ENCODE data around the gene RUVBL1.
A peak's percentile ranks its signal among the peaks of the same experiment; 100 is the strongest.

Gene RUVBL1

DNA sequence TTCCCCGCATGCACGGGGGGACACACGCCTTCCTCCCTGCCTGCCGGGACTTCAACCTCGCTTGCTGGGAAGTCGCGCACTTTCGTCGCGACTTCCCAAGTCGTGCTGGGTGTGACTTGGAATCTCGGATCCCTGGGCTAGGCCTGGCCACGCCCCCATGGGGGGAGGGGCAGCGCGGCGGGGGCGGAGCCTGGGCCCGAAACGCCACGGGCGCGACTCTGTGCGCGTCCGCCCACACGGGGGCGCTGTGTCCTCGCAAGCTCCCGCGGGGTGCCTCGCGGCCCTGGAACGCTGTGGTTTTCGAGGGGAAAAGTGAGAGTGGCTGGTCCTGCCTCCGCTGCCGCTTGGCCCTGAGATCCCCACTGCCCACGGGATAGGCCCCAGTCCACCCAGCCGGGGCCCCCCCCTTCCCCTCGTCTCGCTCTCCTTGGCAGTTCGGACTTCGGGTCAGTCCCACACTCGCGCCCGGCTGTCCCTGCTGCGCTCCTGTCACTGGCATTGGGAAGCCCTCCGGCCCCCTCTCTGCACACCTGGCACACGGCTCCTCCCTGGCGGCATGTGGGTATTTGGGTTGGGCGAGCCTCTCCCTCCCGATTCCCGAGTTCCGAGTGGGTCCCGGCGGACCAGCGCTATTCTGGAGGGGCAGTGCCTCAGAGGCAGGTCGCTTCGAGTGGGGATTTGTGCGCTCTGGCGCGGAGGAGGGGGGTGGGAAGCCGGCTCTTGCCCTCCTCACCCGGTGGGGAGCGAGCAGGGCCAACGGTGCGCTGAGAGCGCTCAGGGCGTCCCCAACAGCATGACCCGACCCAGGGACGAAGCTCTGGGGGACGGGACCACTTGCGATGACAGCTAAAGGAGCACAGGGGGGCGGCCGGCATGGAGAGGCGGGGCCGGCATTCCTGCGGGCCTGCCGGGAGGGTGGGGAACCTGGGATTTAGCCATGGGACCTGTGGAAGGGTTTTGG, 47.8 kb downstream of the RUVBL1 start:
- Histone ChIP-seq H3K27me3 (ENCODE audit: control insufficient read depth, insufficient read depth, low read length) (no peaks in the 10 kb centered on the region), H2AFZ (peak overlapping the region; percentile 82), H3K9ac (no peak overlapping the region), H3K9me3 (ENCODE audit: control insufficient read depth, low read length) (no peaks in the 10 kb centered on the region), H3K27ac (peak overlapping the region; percentile 13), H3K4me2 (ENCODE audit: low read length) (peak overlapping the region; percentile 64), H3K4me3 (ENCODE audit: low read depth, low read length) (peak overlapping the region; percentile 32), H3K36me3 (ENCODE audit: control insufficient read depth, insufficient read depth, low read length) (no peaks in the 10 kb centered on the region), H3K4me1 (peaks cover 16% of the 10 kb centered on the region), H3K79me2 (no peaks in the 10 kb centered on the region)
- TF ChIP-seq CTCF (IDR thresholded peaks at IDR 0.05), result peak; percentile 98

GRCh38 chr3:128074851-128075521, 48.6 kb downstream of the RUVBL1 start:
- Histone ChIP-seq H3K4me3 (ENCODE audit: low read depth, low read length) (peak overlapping the region; percentile 32), H2AFZ (peak overlapping the region; percentile 82), H3K36me3 (ENCODE audit: control insufficient read depth, insufficient read depth, low read length) (no peaks in the 10 kb centered on the region), H3K9ac (no peak overlapping the region), H3K4me1 (peaks cover 16% of the 10 kb centered on the region), H3K27me3 (ENCODE audit: control insufficient read depth, insufficient read depth, low read length) (no peaks in the 10 kb centered on the region), H3K79me2 (no peaks in the 10 kb centered on the region), H3K4me2 (ENCODE audit: low read length) (peak overlapping the region; percentile 61), H3K27ac (peak overlapping the region; percentile 13), H3K9me3 (ENCODE audit: control insufficient read depth, low read length) (no peaks in the 10 kb centered on the region)
- TF ChIP-seq CTCF (IDR thresholded peaks at IDR 0.05), result no peak

- Histone ChIP-seq H3K27ac (peak overlapping the region; percentile 16), H3K27me3 (ENCODE audit: control insufficient read depth, insufficient read depth, low read length) (no peaks in the 10 kb centered on the region), H3K9ac (no peak overlapping the region), H3K4me3 (ENCODE audit: low read depth, low read length) (no peak overlapping the region), H2AFZ (no peak overlapping the region), H3K9me3 (ENCODE audit: control insufficient read depth, low read length) (no peaks in the 10 kb centered on the region), H3K36me3 (ENCODE audit: control insufficient read depth, insufficient read depth, low read length) (no peaks in the 10 kb centered on the region), H3K79me2 (no peaks in the 10 kb centered on the region), H3K4me2 (ENCODE audit: low read length) (no peak overlapping the region), H3K4me1 (peaks cover 16% of the 10 kb centered on the region)
- no peak for TF ChIP-seq CTCF (IDR thresholded peaks at IDR 0.05)
Observed at GRCh38 chr3:128073807-128074206, 49.8 kb downstream of the RUVBL1 start.

GRCh38 chr3:128073185-128073725, 50.4 kb downstream of the RUVBL1 start:
- no peaks in the 10 kb centered on the region for H3K9me3 ChIP-seq (ENCODE audit: control insufficient read depth, low read length)
- no peaks in the 10 kb centered on the region for H3K27me3 ChIP-seq (ENCODE audit: control insufficient read depth, insufficient read depth, low read length)
- H2AFZ ChIP-seq, result no peak overlapping the region
- peaks cover 16% of the 10 kb centered on the region for H3K4me1 ChIP-seq
- H3K4me2 ChIP-seq (ENCODE audit: low read length), result no peak overlapping the region
- no peak overlapping the region for H3K9ac ChIP-seq
- no peak for TF ChIP-seq CTCF (IDR thresholded peaks at IDR 0.05)
- H3K27ac ChIP-seq, result peak overlapping the region; percentile 16
- no peaks in the 10 kb centered on the region for H3K36me3 ChIP-seq (ENCODE audit: control insufficient read depth, insufficient read depth, low read length)
- H3K4me3 ChIP-seq (ENCODE audit: low read depth, low read length), result no peak overlapping the region
- no peaks in the 10 kb centered on the region for H3K79me2 ChIP-seq

Data from parathyroid adenoma (tissue), 2 donors.